HG03039 (cell line): ENCODE data around the gene DGKG.

Source experiments
- ATAC-seq: cut with Tn5 transposase; IDR thresholded peaks from one replicate; pipeline ENCODE4 v1.9.1; 2021; ENCODE audit warnings: mild to moderate bottlenecking, moderate library complexity; ENCODE audit not compliant: unreplicated experiment

Gene DGKG

DNA sequence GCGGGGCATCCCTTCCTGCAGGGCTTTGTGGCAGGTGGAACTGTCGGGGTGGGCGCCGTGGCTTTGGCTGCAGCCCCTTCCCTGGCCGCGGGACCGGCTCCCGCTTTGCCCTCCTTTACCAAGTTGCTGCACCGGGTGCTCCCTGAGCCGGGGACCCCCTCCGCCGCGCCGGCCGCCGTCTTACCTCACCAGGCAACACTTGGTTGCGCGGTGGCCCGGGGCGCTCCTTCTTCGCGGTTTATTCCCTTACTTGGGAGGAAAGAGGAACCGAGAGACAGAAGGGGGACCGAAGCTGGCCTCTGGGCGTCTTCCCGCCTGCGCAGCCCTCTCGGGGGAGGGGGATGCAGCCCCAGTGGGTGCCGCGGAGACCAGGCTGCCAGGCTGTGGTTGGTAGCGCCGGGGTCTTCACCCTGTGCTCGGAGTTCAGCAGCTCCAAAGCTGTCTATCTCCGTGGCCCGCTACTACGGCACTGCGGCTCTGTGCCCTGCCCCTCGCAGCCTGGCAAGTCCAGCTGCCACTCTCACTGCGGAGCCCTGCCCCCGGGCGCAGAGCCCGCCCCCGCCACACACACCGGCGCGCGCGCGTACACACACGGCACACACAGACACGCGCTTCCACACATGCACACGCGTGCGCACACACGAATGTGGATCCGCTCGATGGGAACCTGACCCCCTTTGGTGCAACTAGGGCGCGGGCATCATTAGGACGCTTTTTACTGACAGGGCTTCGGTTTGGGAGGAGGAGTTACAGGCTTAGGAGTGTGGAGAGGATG is at the start of gene DGKG:
Gene DGKG (minus strand): TSS at position 473 of the 775 bp plus-strand sequence. CDS start 41,775 bp downstream, outside the sequence.
- peak; percentile 55 for ATAC-seq

DNA sequence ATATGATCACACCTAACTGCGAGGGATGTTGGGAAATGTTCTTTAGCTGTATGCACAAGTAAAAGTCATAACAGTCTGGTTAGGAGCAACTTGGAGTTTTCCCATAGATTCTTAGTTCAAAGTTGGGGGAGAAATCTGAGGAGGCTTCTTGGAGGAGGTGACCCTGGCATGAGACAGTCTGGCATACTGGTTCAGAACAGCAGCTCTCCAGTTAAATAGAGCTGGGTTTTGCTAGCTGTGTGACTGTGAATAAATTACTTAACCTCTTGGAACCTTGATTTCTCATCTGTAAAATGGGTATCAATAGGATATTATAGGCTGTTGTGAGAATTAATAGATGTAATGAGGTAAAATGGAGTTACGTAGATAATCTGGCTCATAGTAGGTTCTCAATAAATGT is 49.1 kb upstream of the DGKG start:
- ATAC-seq = no peak

DNA sequence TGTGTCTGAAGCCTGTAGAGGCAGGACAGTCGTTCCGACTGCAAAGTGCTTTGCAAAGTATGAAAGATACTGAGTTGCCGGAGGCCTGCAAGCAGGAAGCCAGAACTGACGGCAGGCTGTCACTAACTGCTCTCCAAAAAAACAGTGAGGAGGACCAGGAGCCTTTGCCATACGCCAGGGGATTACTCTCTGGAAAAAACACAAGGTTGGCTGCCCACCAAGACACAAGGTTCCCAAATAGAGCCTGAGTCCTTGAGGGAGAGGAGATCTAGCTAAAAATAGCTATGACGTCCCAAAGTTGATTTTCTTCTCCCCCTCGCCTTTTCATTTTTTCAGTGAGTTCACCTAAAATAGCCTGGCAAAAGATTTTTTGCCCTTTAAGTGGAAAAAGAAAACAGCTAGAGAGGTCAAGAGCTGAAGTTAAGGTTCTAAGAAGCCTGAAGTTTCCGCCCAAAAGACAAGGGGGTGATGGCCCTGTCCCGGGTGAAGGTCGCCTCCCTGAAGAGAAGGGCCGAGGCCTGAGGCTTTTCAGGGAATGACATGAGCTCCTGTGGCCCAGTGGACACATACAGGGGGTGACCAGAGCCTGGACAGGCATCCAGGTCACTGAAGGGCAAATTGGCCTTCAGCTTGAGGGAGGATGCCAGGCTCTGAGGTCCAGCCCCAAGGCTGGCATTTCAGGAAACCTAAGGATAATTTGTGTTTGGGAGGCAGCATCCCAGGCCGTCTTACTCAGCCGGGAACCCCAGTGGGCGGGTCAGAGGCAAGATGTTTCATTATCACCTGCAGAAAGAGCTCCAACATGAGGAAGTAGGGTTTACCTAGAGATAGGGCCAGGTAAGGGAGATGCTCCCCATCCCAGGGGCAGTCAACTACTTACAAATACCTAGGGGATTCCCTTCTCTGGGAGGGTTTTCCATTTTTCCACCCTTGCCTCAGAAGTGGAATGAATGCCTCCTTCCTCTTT is 44.9 kb upstream of the DGKG start:
- no peak for ATAC-seq

DNA sequence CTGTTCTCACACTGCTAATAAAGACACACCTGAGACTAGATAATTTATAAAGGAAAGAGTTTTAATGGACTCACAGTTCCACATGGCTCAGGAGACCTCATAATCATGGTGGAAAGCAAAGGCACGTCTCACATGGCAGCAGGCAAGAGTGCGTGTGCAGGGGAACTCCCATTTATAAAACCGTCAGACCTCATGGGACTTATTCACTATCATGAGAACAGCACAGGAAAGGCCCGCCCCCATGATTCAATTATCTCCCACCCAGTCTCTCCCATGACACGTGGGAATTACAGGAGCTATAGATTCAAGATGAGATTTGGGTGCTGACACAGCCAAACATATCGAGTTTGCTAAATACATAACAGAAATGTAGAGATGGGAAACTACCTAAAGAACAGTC is 39.5 kb upstream of the DGKG start:
- ATAC-seq = no peak

DNA sequence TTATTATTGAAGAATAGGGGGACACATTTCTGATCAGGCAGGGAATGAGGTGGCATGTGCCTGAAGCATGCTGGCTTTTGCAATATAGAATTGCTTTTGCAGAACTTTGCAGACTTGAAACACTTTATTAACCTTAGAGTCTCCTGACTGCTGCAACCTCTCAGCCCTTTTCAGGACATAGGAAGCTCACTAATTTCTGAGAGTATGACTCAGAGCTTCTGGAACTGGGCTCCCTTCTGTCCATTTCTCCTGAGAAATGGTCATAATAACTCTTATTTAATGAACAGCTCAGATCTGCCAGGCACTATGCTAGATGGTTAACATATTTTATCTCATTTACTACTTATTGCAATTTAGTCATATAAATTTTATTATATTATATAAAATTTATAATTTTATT is 38.6 kb upstream of the DGKG start:
- ATAC-seq = no peak

DNA sequence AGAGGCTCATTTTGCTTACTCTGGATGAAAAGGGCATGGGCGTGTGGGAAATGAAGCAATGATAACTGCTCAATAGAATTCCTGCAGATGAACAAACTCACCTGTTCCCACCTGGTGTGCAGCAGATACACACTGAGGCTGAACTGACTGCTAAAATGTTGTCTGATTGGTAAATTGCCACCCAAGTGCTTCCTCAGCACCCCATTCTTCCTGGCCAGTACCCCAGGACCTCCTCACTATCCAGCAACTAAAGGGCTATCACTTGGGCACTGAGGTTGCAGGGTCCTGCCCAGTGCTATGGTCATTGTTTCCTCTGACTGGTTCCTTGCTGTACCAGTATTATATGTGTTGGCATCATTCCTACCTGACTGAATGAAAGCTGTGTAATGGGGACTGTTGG is 38.0 kb upstream of the DGKG start:
- ATAC-seq = no peak

DNA sequence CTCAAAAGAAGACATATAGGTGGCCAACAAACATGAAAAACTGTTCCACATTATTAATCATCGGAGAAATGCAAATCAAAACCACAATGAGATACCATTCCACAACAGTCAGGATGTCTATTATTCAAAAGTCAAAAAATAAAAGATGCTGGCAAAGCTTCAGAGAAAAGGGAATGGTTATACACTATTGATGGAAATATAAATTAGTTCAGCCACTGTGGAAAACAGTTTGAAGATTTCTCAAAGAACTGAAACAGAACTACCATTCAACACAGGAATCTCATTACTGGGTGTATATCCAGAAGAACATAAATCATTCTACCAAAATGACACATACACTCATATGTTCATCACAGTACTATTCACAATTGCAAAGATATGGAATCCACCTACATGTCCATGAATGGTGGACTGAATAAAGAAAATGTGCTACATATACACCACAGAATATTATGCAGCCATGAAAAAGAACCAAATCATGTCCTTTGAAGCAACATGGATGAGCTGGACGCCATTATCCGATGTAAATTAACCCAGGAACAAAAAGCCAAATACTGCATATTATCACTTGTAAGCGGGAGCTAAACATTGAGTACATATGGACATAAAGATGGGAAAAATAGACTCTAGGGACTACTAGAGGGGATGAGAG is 32.7 kb upstream of the DGKG start:
- ATAC-seq = no peak

DNA sequence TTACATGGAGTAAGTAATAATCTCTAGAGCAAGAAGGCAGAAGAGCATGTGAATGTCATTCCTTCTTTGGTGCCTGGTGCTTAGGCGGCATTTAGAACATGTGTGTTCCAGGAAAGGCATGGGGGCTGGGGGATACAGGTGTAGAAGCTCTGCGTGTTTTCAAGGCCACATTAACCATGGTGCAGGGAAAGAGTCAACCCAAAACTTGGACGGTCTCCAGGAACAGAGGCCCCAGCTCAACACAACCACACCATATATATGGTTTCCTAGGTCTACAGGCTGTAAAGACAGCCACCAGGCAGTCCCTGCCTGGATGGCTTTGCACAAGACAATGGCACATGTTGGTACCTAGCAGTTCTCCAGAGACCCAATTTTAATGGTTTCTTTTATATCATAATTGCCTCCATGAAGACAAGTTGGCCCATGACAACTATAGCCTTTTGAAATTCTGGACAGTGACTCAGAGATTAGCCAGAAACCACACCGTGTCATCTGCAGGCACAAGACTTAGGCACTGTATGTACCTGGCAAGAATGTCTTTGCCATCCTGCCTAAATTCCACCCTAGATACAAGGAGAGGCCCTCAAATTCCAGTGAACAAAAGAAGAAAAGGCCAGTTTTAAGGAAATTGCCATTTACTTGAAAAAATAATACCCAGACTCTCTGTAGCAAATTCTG is 25.0 kb upstream of the DGKG start:
- no peak for ATAC-seq

DNA sequence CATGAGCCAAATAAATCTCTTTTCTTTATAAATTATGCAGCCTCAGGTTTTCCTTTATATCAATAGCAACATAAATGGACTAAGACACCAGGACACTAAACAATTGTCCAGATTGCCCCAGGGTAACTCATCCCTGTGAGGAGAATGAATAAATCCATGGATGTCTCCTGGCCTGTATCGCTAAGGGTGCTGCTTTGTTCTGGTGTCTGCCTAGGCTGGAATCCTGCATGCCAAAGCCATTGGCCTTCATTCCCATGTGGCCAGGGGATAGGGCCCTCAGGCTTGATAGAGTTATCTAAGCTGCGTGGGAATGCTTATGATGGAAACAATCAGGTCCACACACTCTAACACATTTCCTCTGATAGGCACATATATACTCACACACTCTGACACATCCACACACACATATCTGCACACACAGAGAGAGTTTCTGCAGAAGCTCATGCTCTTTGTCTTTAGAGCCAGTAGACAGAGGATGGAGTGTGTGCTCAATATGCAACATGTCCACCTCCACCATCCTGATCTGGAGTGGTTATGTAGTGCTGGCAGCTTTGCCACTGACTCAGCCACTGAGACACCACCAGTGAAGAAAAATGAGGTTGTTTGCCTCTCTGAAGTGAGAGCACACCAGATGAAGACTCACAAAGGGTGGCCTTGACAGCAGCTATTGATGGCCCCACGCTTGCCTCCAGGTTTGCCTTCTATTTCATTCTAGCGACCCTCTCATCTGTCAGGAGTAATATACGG is 24.0 kb upstream of the DGKG start:
- ATAC-seq = no peak

DNA sequence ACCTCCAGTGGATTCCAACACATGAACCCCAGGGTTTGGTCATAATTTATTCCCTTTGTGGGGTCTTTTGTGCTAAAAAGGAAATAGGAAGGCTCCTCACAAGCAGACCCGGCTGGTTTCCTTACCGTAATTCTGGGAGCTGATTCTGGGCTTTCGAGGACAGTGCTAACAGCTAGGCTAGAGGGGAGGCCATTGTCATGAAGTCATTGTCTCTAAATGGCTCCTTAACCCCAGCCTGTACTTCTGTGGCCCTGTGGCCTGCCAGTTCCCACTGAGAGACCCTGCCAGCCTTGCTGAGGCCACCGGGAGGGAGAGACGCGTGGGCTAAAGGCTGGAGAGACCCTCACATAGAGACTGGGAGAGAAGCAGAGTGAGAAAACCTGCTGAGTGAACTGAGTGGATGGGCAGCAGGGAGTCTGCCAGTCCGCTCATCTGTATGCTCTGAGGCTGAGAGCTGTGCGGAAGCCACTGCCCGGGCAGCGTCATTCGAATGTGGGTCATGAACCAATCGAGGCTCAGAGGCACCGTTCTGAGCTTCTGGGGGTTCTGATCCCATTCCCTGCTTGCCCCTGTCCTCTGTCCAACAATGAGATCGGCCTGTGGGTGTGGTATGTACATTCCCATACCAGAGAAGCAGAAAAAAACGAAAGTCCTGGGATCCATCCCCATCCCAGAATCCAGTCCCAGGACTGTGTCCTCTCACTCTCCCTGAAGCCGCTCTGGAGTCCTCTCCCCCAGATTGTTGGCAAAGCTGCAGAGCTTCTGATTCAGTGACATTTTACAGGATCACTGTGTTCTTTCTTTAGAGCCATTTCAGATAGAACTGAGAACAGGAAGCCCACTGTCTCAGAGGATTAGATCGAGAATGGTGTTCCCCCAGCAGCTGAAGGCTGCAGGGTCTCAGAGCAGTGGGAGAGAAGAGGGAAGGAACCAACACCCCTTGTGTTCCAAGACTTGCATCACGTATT is 21.3 kb upstream of the DGKG start:
- ATAC-seq = no peak

DNA sequence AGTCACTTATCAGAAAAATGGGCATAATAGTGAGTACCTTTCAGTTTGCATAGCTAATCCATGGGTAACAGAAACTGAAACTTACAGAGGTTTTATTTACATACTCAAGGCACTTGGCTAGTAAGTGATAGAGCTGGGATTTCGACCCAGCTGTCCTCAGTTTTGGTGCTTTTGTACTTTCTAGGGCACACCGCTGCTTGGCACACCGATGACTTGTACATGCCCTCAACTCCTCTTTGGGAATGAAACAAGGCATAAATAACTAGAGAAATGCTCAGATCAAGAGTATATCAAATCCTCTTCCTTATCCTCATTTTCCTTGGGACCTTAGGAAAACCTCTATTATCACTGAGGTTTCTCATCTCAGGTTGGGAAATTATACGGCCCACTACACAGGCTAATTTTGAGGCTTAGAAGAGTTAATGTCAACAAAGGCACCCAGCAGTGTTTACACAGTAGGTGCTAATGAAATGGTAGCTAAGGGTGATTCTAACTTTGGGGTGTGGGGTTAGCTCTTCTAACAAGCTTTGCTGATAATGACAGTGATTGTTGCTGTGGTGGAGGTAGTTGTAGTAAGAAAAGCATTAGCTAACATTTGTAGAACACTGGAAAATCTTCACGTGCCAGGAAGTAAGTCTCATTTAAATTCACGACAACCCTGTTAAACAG is 20.3 kb upstream of the DGKG start:
- no peak for ATAC-seq

DNA sequence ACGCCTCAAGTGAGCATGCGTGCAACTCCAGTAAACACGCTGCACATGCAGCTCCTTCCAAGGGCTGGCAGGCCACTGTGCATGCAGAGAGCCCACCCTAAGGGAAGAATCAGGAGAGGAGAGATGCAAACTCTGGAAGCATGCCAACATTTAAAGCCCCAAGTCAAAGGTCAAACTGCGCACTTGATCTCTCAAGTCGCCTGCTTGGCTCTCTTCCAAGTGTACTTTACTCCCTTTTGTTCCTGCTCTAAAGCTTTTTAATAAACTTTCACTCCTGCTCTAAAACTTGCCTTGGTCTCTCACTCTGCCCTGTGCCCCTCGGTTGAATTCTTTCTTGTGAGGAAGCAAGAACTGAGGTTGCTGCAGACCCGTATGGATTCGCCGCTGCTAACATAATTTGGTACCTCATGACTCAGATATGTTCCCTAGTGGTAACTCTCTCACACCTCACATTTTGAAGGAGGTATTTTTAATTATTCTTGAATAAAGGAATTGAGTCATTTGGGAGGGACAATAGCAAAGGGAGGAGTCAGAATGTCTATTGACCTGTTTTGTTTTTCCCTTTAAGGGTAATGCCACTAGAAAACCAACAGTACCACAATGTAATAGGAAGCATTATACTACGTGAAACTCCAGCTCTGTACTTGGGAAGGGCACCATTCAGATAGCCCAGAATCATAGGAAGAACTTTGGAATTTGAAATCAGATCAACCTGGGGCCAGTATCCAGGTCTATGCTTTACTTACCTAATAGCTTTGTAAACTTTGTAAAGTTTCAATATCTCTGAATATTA is 19.6 kb upstream of the DGKG start:
- ATAC-seq = no peak

DNA sequence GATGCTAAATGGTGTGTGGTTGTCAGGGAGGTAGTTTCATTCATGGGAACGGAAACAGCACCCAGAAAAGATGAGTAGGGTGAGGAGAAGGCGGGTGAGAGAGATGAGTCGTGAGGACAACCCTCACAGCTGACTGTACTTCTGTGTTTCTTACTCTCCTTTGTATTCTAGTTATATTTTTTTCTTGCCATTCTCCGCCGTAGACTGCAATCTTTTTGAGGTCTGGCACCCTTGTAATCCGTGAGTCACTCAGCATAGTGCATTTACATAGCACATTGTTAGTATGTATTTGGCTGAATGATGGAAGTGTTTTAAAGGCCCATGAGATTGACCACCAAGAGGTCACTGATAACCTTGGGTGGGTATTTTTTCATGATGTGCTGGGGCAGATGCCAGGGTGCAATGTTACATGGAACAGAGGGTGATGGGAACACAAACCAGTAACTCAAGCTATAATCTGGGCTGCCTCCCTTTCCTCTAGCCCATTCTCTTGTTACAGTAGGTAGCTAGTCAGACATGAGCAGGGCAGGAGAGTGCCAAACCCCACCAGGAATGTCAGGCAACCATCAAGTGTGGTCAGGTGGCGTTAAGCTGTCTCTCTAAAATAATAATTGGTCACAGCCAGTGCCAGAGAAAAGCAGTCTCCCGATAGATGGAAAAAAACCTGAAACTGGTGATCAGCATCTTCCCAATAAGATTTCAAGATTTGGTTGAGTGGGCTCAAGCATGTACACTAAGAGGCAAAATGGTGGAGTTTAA is 18.8 kb upstream of the DGKG start:
- no peak for ATAC-seq

DNA sequence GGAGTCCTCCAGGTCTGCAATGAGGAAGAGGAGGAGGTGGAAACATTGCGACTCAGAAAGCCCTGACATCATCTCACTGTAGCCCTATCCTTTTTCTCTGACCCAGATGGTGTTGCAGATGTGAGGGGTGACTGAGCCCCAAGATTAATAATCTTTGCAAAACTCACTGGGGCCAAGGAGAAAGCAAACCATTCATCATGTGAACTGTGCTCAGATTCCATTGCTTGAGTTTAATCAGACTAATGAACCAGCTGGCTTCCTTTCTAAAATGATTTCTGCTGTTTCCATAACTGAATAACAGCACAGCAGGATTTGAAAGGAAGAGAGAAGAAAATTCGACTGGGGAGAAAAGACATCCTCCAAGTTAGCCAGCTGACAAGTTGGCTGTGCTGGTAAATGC is 13.4 kb upstream of the DGKG start:
- ATAC-seq = no peak

DNA sequence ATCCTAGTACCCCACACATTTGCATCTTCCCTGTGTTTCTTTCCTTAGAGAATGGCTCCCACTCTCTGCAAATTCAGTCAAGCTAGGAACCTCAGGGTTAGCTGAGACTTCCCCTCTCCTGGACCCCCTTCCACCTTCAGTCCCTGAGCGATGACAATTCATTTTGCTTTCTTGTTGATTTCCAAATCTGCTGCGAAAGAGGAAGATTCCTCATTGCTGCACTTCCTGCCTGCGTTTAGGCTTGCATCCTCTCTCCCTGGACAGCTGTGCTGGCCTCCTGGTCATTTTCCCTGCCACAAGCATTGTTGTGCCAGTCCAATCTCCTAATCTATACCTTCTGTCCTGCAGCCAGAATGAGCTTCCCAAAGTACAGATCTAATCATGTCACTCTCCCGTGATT is 12.3 kb upstream of the DGKG start:
- ATAC-seq = no peak

DNA sequence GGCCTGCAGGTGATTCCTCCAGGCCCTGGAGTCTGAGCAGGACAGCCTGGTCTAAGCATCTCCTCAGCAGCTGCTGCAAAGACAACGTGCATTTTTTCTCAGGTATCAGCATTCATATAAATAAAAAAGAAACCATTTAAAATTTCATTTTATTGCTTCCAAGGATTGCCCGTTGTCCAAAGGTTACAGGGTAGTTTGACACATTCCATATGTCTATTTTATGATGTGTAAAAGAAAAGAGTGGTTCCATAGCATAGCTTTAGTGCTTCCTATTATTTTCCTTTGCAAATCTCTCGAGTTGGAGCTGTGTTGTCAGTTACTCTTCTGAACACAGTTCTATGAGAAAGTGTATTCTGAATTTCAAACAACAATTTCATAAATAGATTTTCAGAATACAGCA is 7.2 kb upstream of the DGKG start:
- ATAC-seq = no peak

DNA sequence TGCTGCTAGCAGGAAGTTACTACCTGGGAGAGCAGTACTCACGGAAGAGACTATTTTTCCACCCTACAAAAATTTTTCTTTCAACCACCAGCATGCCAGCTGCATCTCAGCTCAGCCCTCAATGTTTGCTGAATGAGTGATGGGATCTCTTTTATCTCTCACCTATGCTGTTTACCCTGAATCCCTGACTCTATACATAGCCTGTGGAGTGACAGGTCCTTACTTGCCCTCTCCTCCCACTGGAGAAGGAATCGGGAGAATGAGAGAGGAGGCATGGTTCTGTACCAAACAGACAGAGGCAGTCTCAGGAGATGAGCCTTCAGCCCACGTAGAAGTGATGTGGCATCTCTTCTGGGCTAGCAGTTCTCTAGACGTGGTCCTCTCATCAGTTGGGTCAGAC is 6.7 kb upstream of the DGKG start:
- no peak for ATAC-seq
